SHP77 treated with DMSO at 0.1 percent for 48 hours (cell line): ENCODE results near the gene LOXL4.
"Not testable (repeated sequence)": the region's sequence is repeated elsewhere in the genome, so short reads cannot be mapped to it uniquely, and the experiment has no call there.

Source experiments
- DNase-seq: peaks from one replicate; lab custom pipeline; 2025; lab: John Stamatoyannopoulos, UW

Gene LOXL4

DNA sequence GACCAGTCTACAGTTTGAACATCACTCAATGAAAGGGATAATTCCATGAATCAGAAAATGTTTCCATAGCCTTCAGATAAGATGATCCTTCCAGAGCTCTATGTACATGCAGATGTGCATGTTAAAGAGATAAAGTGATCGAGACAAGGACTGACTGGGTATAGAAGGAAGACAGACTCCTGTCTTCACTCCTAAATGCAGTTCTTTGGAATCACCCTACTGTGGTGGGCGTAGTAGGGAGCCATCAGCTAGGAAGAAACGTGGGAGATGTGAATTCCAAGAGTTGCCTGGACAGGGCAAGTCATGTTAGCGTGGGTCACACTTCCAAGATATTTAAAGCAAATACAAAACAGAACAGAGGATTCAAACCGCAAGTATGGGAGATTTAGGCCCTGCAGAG, 23.9 kb downstream of the LOXL4 start:
- DNase-seq, result no peak

DNA sequence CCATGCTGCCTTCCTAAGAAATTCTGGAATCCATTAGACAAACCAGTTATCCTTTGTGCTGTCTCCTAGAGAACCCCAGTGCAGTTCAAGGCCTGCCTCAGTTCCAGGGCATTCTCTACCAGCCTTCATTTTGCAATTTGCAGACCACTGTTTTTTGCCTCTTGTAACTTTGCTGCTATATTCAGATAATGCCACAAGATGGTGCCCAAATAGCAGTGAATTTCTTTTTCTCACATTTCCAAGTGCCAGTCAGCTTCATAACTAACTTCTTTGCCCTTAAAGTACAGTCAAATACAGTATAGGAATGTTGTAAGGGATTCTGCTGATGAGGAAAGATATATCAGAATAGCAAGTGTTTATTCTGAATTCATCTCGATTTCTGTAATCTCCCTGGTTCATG, 25.2 kb downstream of the LOXL4 start:
- no peak for DNase-seq

DNA sequence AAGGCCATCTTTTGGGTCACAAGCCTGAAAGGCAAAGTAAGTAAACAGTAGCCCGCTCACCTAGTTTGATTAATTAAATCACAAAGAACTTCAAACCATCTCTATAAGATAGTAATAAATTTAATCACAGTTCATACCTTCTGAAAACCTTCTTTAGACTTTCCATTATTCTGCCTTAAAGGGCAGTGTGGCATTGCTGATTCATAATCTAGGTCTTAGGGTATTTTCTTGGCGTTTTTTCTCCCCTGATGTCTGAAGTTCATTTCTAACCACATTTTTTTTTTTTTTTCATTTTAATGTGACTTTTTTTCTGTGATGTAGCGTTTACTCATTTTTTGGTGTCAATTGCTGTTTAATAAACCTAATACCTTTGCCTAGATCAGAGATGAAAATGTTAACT, 27.5 kb downstream of the LOXL4 start:
- DNase-seq, result no peak

DNA sequence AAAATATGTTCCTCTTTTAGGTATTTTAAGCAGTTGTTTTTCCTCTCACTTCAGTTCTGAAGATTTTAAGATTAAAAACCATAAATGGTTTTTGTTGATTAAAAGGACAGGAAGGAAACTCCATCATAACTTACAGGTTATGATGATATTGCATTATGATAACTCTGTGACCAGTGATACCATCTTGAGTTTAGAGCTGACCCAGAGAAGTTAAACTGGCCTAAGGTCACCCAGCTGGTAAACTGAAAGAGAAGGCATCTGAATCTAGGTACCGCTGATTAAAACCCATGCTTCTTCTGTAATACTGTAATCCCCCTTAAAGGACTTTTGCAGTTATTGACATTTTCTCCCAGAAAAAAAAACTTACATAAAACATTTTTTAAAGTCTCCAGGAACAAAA, 29.6 kb downstream of the LOXL4 start:
- no peak for DNase-seq

DNA sequence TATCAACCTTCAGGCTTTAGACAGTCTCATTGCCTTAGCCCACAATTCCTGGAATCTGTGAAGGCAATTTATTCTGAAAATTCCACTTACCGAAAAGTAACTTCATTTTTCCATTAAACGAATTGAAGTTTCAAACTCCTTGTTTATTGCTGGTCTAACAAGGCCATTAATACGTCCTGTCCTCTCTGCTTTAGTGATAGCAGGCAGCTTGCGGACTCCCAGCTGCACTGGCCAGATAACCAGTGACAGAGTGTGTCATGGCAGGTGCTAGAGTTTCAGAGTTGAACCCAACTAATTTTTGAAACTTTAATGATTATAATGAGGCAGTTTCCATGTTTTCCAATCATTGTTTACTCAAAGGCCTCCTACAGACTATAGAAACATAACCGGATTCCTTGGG, 31.1 kb downstream of the LOXL4 start:
- DNase-seq, result no peak

DNA sequence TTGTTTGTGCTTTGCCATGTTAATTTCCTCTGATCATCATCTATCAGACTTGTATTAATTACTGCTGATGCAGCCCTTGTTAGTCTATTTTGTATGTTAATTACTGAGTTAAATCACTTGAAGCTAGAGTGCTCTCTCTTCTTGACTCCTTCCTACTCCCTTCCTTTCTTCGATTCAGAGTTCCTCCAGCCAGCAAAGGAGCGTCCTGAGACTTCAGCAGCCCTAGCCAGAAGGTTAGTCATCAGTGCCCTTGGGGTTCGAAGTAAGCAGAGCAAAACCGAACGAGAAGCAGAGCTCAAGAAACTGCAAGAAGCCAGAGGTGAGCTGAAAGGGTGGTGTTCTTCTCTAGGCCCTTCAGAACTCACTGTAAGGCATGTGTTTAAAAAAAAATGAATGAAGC, 32.1 kb downstream of the LOXL4 start:
- no peak for DNase-seq

DNA sequence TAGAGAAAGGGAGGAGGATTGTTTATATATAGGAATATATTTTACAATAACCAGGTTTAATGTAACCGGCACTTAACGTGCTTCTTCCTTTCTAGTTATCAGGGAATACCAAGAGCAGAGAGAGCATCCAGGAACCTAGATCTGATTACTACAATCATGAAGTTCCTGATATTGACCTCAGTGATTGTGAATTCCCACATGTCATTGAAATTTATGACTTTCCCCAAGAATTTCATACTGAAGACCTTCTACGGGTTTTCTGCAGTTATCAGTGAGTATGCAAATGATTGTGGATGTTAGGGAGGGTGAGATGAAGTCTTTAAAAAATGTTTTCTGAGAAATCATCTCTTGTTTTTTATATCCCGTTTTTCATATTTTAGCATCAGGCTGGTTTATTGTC, 36.6 kb downstream of the LOXL4 start:
- no peak for DNase-seq

DNA sequence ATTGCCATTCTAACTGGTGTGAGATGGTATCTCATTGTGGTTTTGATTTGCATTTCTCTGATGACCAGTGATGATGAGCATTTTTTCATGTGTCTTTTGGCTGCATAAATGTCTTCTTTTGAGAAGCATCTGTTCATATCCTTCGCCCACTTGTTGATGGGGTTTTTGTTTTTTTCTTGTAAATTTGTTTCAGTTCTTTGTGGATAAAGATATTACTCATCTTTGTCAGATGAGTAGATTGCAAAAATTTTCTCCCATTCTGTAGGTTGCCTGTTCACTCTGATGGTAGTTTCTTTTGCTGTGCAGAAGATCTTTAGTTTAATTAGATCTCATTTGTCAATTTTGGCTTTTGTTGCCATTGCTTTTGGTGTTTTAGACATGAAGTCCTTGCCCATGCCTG, 39.7 kb downstream of the LOXL4 start:
- not testable (repeated sequence) for DNase-seq

DNA sequence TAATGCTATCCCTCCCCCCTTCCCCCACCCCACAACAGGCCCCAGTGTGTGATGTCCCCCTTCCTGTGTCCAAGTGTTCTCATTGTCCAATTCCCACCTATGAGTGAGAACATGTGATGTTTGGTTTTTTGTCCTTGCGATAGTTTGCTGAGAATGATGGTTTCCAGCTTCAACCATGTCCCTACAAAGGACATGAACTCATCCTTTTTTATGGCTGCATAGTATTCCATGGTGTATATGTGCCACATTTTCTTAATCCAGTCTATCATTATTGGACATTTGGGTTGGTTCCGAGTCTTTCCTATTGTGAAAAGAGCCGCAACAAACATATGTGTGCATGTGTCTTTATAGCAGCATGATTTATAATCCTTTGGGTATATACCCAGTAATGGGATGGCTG, 40.3 kb downstream of the LOXL4 start:
- not testable (repeated sequence) for DNase-seq

DNA sequence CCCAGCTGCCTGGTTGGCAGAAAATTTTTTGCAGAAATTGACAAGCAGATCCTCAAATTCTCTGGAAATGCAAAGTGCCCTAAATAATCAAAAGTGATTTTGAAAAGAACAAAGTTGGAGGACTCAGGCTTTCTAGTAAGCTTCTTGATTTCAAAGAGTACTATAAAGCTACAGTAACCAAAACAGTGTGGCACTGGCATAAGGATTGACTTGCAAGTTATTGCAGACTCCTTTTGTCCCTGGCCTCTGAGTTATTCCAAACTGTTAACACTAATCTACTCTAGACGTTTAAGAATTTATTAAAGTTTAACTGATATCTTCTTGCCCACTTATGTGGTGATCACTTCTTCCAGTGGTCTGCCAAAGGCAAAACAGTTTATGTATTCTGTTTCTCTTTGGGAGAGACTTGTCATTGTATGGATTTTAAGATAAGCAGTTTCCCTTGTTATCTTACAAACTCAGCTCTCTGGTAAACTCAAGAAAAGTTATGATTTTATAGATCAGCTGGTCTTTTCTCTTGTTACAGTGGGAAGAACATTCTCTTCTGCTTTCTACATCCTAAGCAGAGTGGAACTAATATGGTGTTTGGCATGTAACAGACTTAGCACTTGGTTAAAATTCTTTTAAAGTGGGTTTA, 41.4 kb downstream of the LOXL4 start:
- DNase-seq, result no peak

DNA sequence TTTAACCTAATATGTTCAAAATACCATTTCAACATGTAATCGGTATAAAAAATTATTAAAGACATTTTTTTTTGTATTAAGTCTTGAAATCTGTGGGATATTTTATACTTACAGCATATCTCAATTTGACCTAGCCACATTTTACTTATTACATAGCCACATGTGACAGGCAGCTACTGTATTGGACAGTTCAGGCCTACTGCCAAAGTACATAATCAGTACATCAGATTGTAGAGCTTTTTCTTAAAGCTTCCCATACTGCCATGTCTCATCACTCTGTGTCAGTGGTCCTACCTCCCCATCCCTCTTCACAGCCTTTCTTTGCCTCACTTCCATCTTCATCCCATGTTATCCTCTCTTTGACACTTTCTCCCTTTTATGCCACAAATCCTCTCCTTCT, 43.0 kb downstream of the LOXL4 start:
- no peak for DNase-seq

DNA sequence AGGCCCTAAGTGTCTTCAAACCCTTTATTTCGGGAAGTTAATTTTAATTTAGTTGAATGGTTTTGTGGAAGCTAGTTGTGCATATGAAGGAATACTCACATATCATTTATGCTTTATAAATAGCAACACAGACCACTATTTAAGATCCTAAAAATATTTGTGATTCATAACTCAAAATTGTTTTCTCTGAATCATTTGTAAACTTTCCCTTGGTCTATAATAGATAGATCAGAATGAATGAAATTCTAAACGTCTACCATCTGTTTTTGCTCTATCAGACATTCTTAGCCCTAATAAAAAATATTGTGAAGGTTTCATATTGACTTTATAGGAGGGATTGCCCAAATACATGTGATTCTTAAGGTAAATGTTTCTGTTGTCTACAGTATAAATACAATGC, 43.5 kb downstream of the LOXL4 start:
- no peak for DNase-seq

DNA sequence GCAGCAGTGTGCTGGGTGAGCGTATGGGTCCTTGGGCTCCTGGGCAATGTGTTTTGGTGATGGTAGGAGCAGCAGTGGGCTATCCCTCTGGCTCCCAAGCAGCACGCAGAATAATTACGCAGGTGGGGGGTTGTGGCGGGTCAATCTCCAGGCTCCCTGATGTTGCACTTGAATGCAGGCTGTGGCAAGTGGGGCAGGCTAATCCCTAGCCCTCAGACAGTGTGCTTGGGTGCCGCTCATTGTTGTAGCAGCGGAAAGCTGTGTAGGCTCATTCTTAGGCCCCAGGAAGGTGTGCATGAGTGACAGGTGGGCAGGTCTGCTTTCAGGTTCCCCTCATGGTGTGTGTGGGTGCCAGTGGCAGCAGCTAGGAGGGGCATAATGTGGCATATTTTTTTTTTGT, 44.1 kb downstream of the LOXL4 start:
- no peak for DNase-seq

DNA sequence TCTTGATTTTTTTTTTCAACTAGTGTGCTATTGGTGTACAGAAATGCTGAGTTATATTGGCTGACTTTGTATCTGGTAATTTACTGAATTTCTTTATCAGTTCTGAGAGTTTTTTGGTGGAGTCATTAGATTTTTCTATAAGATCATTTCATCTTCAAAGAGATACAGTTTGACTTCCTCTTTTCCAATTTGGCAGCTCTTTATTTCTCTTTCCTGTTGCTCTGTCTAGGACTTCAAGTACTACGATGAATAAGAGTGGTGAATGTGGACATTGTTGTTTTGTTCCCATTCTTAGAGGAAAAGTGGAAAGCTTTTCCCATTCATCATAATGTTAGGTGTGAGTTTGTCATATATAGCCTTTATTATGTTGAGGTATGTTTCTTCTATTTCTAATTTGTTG, 50.2 kb downstream of the LOXL4 start:
- DNase-seq, result no peak

DNA sequence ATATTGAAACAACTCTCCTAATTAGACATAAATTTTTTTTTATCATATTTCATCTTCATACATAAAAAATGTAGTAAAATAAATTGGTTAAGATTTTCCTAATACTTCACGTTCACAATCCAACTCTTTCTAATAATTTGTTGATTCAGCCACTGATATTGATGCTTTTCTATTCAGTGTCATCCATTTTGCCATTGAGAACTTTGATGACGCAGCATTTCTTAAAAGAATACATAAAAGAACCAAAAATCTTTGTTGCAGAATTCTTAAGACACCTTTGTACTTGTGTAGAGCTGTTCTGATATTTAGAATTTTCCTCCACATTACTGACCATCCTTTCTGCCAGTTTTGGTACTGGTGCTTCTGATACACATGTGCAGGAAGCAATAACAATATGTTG, 52.6 kb downstream of the LOXL4 start:
- no peak for DNase-seq

DNA sequence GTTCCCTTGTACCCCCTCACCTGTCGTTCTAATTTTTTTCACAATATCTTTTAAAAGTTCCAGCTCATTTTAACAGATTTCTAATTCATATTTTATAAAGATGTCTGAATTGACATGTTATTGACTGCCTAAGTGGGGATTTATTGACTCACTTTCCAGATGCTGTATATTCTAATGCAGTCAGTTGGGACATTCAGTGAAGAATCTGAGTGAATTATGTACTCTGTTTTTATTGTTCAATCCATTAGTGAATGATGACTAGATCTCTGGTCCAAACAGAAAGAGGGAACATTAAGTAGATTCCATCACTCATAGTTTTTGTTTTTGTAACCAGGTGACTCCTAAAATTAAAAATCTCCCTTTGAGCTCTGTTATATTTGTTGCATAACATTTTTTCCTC, 54.3 kb downstream of the LOXL4 start:
- DNase-seq, result no peak

DNA sequence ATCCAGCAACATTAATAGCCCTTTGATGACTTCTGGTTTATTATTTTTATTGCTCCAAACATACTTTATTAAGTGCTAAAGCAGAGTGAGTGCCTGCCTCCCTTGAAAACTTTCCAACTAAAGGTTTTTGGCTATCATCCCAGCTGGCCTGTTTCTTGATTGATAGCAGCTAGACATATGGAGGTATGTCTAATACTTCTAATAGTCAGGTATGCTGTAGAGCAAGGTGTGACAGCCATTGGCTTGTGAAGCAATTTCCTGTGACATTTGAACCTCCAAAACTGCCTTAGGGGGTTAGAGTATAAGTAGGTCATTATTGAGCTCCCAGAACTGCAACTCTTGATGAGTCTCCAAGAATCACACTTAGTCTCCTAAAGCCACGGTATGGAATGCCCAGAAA, 55.8 kb downstream of the LOXL4 start:
- no peak for DNase-seq

DNA sequence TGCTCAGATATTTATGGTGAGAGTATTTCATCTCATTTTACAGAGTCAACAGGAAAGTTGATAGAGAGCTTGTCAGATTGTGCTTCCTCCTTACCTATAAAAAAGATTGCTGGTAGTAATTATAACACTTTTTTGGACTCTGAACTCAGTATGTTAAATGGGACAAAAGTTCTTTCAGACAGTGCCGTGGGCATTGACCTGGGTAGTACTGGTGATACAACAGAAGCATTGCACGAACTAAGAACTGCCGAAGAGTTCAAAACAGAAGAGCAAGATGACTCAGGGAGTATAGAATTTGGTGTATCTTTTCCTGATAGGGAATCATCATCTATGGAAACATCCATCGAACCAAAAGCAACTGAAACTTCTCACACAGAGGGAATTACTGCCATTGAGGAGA, 58.6 kb downstream of the LOXL4 start:
- DNase-seq, result no peak

DNA sequence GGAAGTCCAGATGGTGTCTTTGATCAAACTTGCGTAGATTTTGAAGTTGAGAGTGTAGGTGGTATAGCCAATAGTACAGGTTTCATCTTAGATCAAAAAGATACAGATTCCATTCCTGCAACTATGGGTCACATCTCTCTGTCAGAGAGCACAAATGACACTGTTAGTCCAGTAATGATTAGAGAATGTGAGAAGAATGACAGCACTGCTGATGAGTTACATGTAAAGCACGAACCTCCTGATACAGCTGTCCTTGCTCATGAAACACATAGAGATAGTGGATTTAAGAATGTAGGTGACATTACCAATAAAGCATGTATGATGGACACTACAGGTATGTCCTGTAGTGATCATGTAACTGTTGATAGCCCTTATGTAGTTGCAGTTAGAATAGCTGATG, 59.1 kb downstream of the LOXL4 start:
- DNase-seq, result no peak

DNA sequence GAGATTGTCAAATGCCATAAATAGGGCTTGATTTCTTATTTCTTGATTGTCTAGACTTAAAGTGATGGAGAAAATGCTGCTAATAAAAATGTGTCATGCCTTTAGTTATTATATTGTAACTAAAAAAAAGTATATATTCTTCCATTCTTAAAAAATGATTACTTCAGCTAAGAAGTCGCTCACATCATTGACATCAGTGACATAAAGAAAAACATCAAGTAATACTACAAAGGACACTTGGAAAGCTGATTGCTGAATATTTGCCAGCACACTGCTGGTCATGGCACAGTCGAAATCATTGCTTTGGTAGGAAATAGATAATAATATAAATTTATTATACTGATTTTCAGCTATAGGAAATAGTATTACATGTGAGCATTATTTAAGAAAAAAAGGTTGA, 62.6 kb downstream of the LOXL4 start:
- no peak for DNase-seq

DNA sequence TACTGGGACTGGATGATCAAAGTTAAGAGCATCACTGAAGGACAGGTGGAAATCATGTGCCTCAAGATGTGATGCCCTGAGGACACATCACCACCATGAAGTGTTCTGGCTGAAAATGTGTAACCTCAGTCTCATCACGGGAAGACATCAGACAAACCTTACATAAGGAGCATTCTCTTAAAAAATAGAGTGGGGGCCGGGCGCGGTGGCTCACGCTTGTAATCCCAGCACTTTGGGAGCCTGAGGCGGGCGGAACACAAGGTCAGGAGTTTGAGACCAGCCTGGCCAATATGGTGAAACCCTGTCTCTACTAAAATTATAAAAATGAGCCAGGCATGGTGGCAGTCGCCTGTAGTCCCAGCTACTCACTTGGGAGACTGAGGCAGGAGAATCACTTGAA, 65.6 kb downstream of the LOXL4 start:
- DNase-seq, result no peak

DNA sequence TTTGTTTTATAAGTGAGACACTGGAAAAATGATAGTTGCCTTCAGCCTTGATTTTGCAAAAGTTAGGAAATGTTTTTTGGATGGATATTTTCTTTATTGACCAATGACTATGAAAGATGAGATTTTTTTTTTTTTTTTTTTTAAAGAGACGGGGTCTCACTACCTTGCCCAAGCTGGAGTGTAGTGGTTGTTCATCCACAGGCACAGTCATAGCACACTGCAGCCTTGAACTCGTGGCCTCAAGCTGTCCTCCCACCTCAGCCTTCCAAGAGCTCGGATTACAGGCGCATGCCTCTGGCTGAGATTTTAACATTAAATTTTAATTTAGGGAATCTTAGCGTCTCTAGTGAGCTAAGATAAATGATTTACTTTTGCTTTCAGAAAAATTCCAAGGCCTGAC, 66.2 kb downstream of the LOXL4 start:
- no peak for DNase-seq
